Left ventricle myocardium superior (tissue), 1 donor: Measurements from ENCODE around the gene LAMTOR4. TPM values are rescaled to one million over a fixed set of nuclear protein-coding genes. Genes with fewer than 3 reads are reported as not detected.
"Not testable (repeated sequence)": the region's sequence is repeated elsewhere in the genome, so short reads cannot be mapped to it uniquely, and the experiment has no call there.

Experiments
- ATAC-seq: fragments of 200-7000 bp; cut with Tn5 transposase; one replicate; pipeline ENCODE4 v1.9.1; 2020; ENCODE audit warnings: mild to moderate bottlenecking, moderate library complexity
- DNase-seq: peaks from one replicate; pipeline ENCODE4 v3.0.0-alpha.2; 2020
- intact Hi-C: fragments of 100-400 bp; cut with micrococcal nuclease; formaldehyde crosslinking; loops from one replicate; pipeline ENCODE4 v1.11.0; 2022
- microRNA-seq: library from miRNA; unstranded; fragments of <30 nt; microRNA quantifications from one replicate; pipeline ENCODE4 v1.2.0, GENCODE V29; 2020; ENCODE audit warnings: borderline number of aligned reads
- total RNA-seq: library from RNA; stranded (reverse); fragmentation: NEBNext Ultra II Directional; extraction: Animal tissue kit (Norgen Biotek cat#: 25700); gene quantifications from one replicate; pipeline ENCODE4 v1.2.1, GENCODE V29; 2021
- donor health status: DM: no; HTN: yes; CAD: no; lungs with severe emphysema.

LAMTOR4 gene
- total RNA-seq, 1 donor from 2014 or later, result 104 TPM

- no peak for ATAC-seq
- intact Hi-C loops, result no loop called here
- no peak for DNase-seq
Measured at GRCh38 chr7:100185726-100186125, 37.0 kb downstream of the LAMTOR4 start.

- ATAC-seq (no peak), DNase-seq (no peak)
- intact Hi-C loops, result no loop called here
Measured at GRCh38 chr7:100189061-100189460, 40.3 kb downstream of the LAMTOR4 start.

- intact Hi-C loops, result no loop called here
- ATAC-seq (no peak), DNase-seq (no peak)
Measured at GRCh38 chr7:100190048-100190711, 41.5 kb downstream of the LAMTOR4 start.

GRCh38 chr7:100191775-100192174, 43.1 kb downstream of the LAMTOR4 start:
- intact Hi-C loops, result no loop called here
- ATAC-seq (no peak), DNase-seq (no peak)

GRCh38 chr7:100192281-100192862, 43.7 kb downstream of the LAMTOR4 start:
- DNase-seq, ATAC-seq, intact Hi-C loops: not testable (repeated sequence)

- intact Hi-C loops, result no loop called here
- ATAC-seq (no peak), DNase-seq (no peak)
Measured at GRCh38 chr7:100192969-100193368, 44.3 kb downstream of the LAMTOR4 start.

GRCh38 chr7:100195222-100195621, 46.5 kb downstream of the LAMTOR4 start:
- ATAC-seq (no peak), DNase-seq (no peak)
- intact Hi-C loops, result no loop called here

- ATAC-seq, intact Hi-C loops, DNase-seq: not testable (repeated sequence)
Measured at GRCh38 chr7:100195901-100196322, 47.2 kb downstream of the LAMTOR4 start.

- DNase-seq (no peak), ATAC-seq (no peak)
- intact Hi-C loops, result no loop called here
Measured at GRCh38 chr7:100198266-100198665, 49.5 kb downstream of the LAMTOR4 start.

- no peak for ATAC-seq
- intact Hi-C loops, result no loop called here
Measured at GRCh38 chr7:100200693-100201092, 52.0 kb downstream of the LAMTOR4 start.

More at GRCh38 chr7:100200693-100201092, 52.0 kb downstream of the LAMTOR4 start:
- no peak for DNase-seq

Small RNA genes within 50 kb of the gene (microRNA-seq; reads per million reads assigned to microRNA genes)
- not detected for gene MIR4658

Other genes with a start within 250 kb of the LAMTOR4 start
- gene TRIM4, start 229.4 kb upstream of the LAMTOR4 start, total RNA-seq, result 7.1 TPM
- gene GJC3, start 219.3 kb upstream of the LAMTOR4 start, total RNA-seq, result 0.30 TPM
- gene AZGP1, start 172.9 kb upstream of the LAMTOR4 start, total RNA-seq, result 70.9 TPM
- gene ZKSCAN1, start 133.3 kb upstream of the LAMTOR4 start, total RNA-seq, result 33.3 TPM
- 7.7 TPM for gene ZSCAN21, start 99.1 kb upstream of the LAMTOR4 start, total RNA-seq
- 15.6 TPM for gene ZNF3, start 67.2 kb upstream of the LAMTOR4 start, total RNA-seq
- 126 TPM for gene COPS6, start 59.9 kb upstream of the LAMTOR4 start, total RNA-seq
- gene MCM7, start 47.5 kb upstream of the LAMTOR4 start, total RNA-seq, result 23.9 TPM
- 15.3 TPM for gene AP4M1, start 47.3 kb upstream of the LAMTOR4 start, total RNA-seq
- 31.9 TPM for gene TAF6, start 29.6 kb upstream of the LAMTOR4 start, total RNA-seq
- gene CNPY4, start 29.3 kb upstream of the LAMTOR4 start, total RNA-seq, result 10.8 TPM
- gene MBLAC1, start 22.0 kb upstream of the LAMTOR4 start, total RNA-seq, result 2.8 TPM
- gene TRAPPC14, start 9.8 kb downstream of the LAMTOR4 start, total RNA-seq, result 6.8 TPM
- 2.0 TPM for gene GAL3ST4, start 19.7 kb downstream of the LAMTOR4 start, total RNA-seq
- 0.35 TPM for gene GPC2, start 28.5 kb downstream of the LAMTOR4 start, total RNA-seq
- gene STAG3, start 29.0 kb downstream of the LAMTOR4 start, total RNA-seq, result 0.74 TPM
- gene PVRIG, start 71.0 kb downstream of the LAMTOR4 start, total RNA-seq, result not detected
- not detected for gene SPDYE3, start 158.8 kb downstream of the LAMTOR4 start, total RNA-seq
- 10.9 TPM for gene PILRB, start 209.2 kb downstream of the LAMTOR4 start, total RNA-seq
- gene PILRA, start 224.6 kb downstream of the LAMTOR4 start, total RNA-seq, result 3.2 TPM